Right hindlimb (tissue), 1 donor: ENCODE results near the gene RAB12.
A peak's percentile ranks its signal among the peaks of the same experiment; 100 is the strongest.
"Not testable (repeated sequence)": the region's sequence is repeated elsewhere in the genome, so short reads cannot be mapped to it uniquely, and the experiment has no call there.

ENCODE experiments used
- DNase-seq: peaks from one replicate; pipeline ENCODE4 v3.0.0-alpha.2; 2018

The RAB12 gene

GRCh38 chr18:8651478-8652261, 42.4 kb downstream of the RAB12 start:
- not testable (repeated sequence) for DNase-seq

DNA sequence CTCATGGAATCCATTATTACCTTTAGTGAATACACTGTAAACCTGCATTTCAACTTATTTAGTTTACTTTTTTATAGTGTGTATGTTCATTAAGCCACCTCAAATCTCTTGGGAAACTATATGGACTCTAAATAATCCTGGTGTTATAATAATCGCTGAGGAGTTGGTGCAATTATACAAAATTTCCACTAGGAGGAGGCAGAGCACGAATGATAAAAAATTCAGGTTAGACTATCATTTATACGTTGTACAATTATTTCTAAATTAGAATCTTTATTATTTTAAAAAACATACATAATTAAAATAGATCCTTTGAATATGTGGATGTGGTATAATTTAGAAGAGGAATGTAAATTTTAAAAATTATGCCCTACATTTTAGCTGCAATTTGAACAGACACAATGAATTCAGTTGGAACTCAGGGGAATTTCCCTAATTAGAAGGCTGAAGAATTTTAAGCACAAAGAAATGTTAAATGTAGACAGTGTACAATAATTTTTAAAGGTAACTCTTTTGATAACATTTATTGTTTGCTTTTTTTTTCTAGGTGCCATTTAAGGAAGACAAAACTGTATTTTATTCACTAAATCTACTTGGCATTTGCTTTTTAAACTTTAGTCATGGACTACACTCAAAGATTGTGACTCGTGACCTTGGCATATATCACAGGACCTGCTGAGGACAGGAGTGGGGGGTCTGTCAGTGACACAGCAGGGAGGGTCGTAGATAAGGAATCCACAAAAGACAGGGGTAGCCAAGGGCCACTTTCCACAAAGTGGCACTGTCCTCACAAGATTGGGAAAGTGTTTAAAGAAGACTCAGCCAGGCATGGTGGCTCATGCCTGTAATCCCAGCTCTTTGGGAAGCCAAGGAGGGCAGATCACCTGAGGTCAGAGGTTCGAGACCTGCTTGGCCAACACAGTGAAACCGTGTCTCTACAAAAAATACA, 45.5 kb downstream of the RAB12 start:
- DNase-seq, result no peak

DNA sequence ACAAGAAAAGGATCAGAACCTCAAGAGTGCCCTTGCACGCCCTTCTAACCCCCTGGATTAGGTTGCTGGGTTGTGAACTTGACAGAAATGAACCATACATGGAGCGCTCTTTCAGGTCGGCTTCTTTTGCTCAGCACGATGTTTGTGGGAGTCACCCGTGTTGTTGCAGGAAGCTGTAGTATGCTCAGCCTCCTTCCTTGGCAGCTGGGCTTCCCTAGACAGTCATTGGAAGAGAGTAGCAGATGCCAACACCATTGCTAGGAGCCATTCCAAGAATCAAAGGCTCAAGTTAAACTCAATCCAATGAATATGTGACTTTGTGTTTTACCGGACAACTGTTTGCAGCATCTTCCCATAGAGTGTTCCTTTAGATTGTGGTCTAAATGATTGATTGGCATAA, 47.0 kb downstream of the RAB12 start:
- no peak for DNase-seq

GRCh38 chr18:8657050-8657820, 48.0 kb downstream of the RAB12 start:
- DNase-seq, result no peak

- peak; percentile 51 for DNase-seq
These were observed 48.7 kb downstream of the RAB12 start for GRCh38 chr18:8657873-8658470.

GRCh38 chr18:8658858-8659485, 49.7 kb downstream of the RAB12 start:
- DNase-seq, result no peak

DNA sequence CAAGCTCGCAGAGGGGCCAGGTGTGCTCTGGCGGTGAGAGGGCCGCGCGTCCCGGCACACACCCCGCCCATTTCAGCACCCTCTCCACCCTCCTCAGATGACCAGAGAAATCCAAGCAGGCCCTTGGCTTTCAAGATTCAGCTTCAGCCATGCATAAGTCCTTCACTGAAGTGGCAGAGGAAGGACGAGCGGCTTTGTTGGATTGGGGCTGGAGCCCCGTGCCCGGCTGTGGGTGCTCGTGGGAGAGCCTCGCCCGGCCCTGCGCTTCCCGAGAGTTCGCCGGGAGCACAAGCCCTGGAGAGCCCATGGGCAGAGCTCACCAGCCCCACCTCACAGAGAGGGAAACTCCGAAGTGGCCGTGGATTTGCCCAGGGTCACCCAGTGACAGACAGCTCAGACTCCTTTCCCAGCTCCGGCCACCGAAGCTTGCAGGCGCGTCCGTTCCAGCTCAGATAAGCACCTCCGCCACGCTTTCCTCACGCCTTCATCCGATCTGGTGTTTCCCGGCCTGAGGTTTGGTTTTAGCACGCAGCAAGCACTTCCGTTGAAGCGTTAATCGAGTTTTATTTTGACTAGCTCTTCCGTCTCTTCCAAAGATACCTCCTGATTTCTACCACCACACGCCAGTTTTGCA, 50.5 kb downstream of the RAB12 start:
- no peak for DNase-seq

DNA sequence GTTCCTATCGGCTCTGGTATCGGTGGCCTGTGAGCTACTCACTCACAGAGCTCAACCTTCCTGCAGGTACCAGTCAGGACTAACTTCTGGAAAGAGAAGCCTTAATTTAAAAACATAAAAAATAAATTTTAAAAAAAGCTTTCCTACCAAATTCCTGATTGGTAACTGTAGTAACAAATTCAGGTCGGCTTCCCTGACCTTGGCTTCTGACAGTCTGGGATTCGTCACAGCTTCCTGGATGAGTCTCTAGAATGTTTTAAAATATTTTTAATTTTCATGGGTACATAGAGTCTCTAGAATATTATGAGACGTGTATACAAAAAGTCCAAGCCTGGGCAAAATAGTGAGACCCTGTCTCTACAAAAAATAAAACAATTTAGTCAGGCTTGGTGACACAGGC, 51.1 kb downstream of the RAB12 start:
- DNase-seq, result no peak

DNA sequence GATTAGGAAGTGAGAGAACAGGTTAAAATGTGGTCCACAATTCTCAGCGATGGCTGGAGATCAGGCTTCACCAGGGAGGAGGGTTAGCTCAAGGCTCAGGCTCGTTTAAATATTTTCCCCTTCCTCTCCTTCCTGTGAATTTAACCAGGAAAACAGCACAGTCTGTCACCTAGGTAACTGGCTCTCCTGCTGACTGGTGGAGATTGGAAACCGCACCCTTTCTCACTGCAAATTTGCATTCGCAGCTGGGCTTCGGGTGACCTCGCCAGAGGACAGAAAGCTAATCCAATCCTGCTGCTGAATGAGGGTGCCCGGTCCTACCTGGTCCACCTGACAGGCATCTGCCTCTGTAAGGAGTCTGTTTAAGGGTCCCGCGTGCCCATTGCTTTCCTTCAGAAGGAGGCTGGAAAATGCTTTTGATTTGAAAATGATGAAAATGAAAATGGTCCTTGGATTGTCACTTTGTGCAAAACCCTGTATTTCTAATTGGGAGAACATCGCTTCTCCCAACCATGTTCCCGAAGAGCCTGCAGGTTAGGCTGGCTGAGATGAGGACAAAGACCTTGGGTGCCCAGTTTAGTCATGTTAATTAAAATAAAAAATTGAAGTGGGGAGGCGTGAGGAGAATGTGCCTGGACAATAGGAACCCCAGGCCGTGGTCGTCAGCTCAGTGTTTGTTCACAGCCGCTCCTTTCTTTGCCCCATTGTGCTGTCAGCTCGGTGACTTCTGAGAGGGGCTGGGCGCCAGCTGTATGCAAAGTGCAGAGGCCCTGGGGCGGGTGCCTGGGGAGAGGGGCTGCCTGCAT, 52.7 kb downstream of the RAB12 start:
- peak; percentile 49 for DNase-seq

DNA sequence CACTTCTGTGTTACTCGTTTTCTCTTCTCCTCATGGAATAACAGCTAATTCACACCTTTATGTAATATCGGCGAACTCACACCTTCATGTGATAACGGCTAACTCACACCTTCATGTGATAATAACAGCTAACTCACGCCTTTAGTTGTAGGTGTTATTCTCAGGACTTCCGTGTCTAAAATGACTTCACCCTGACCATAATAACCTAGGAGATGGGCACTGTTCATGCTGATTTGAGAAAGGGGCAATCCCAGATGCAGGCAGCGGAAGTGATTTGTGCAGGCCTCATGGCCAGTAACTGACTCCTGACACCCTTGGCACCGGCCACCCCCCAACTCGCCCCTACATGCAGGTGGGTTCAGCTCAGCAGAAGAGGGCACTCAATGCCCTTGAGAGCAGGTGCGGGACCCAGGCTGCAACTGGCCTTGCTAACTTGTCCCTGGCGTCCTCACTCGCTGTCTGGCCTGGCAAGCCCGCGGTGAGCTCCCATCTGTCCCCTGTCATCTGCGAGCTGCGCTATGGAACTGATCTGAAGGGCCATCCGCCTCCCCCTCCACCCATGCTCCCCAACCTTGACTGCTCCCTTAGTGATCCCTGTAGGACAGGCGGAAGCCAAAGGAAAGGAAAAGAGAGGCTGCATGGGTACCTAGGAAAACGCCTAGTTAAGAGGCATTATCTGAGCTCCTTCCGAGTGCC, 53.5 kb downstream of the RAB12 start:
- no peak for DNase-seq

GRCh38 chr18:8667846-8668245, 58.6 kb downstream of the RAB12 start:
- DNase-seq, result no peak

DNA sequence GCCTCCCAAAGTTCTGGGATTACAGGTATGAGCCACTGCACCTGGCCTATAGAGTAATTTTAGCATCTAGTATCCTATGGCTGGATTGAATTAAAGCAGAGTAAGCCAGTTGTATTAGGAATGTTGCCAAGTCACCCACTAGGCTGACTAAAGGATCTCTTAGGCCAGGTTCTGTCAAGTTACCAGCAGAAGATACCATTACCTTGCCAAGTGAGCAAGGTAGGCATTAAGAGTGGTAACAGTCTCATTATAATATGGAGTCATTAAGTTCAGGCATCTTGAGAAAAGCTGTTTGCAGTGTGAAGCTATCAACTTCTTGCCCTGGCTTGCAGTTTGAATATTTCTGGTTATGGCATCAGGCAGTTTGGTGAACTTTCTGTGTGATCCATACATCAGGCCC, 59.1 kb downstream of the RAB12 start:
- DNase-seq, result no peak

GRCh38 chr18:8669571-8669970, 60.3 kb downstream of the RAB12 start:
- DNase-seq, result no peak

DNA sequence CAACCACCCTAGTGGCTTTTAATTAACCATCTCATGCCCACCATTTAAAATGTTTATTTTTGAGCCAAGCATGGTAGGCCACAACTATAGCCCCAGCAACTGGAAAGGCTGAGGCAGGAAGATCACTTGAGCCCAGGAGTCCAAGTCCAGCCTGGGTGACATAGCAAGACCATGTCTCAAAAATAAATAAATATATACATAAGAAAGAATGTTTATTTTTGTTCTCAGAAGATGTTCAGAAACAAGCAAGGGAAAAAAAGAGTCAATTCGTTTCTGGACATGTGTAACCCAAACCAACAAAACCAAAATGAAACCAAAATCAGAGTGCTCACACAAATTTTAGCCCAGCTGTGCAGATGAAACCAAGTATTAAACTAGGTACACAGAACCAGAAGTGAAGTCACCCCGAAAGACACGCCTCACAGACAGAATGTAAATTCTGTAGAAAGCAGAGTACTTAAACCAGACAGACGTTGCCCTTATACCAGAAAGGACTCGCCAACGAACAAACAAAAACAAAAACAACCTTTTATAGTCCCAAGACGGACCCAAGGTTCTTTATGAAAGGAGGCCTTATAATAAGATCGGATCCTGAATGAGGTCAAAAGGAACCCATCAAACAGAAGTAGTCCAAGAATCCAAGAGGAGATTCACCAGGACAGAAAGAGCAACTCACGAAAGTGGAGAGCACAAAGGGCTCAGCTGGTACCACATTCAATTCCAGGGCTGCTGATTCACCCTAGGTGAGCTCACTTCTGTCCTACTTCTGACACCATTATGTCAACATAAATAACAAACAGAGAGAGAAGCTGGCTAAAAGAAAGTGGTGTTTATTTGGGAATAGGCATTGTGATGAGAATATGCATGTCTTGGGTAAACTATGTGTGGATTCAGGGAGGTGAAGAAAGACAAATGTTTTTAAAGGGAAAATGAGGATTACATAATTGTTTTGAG, 64.3 kb downstream of the RAB12 start:
- no peak for DNase-seq

GRCh38 chr18:8675057-8675456, 65.8 kb downstream of the RAB12 start:
- no peak for DNase-seq

GRCh38 chr18:8681196-8681595, 72.0 kb downstream of the RAB12 start:
- DNase-seq, result no peak

DNA sequence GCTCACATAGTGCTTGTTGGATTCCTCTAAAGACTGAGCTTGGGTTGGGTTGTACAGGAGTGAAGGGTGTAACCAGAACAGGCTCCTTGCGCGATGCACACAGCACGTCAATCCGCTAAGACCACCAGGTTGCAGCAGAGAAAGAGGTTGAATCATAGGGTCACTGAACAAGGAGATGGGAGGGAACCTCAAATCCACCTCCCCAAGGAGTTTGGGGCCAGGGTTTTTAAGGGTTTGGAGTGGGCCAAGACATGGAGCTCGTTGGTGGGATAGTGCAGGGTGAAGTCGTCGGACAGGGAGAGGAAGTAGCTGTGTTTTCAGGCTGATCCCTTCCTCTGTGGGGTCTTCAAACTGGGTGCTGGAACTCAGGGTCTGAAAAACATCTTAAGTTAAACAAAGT, 75.3 kb downstream of the RAB12 start:
- DNase-seq, result no peak

DNA sequence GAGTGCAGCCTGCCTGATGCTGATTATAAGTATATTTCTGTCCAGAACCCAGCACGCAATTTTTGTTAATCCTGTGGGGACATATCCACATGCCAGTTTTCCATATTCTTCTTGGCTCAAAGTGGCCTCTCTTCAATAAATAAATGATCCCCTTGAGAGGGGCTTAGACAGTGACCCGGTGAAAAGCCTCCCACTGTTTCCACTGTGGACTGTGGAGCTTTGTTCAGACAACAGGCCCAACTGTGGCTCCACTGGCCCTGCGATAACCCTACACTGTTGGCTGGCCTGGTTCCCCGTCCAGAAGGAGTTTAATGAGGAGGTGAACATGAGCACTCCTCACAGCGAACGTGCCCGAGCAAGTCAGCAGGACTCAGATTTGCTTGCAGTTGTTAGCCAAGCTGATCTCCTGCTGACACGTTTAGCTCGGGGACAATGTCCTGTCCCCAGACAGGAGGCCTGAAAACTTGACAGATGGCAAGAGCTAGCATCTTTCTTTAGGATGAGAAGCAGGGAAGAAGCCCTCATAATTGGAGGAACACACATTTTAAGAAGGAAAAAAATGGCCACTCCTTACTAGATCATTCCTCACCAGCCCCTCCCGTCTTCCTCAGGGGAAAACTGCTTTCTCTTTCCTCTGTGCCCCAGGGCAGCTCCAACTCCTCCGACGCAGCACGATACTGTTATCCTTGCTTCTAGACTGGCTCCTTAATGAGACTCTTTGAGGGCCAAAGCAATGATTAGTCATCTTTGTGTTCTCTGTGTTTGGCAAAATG, 76.1 kb downstream of the RAB12 start:
- DNase-seq, result no peak
